ENCODE data around the gene UNC5C. TPM values are rescaled to one million over a fixed set of nuclear protein-coding genes. Genes with fewer than 3 reads are reported as not detected.

Gene UNC5C
- total and polyA plus RNA-seq, 10 donors, result 0.43 to 15.7 (median 7.8) TPM

- 66 to 83% (median 70%) methylated on average over 4 of the region's 4 CpGs for WGBS, 5 donors
- no peak for TF ChIP-seq POLR2AphosphoS5 (IDR thresholded peaks at IDR 0.05)
- no peak for TF ChIP-seq POLR2A (IDR thresholded peaks at IDR 0.05)
- TF ChIP-seq CTCF (IDR thresholded peaks at IDR 0.05 in 8 of 11, conservative IDR thresholded peaks at IDR 0.05 in 3 of 11), result no peak
- Histone ChIP-seq H3K4me1 (peaks cover 0 to 4% (median 0%) of the 10 kb centered on the region in 6 donors), H3K27ac (no peak overlapping the region), H3K9me3 (no peaks in the 10 kb centered on the region), H3K27me3 (replicated peaks in 1 of 7) (peaks cover 0 to 8% (median 0%) of the 10 kb centered on the region in 7 donors), H3K36me3 (no peaks in the 10 kb centered on the region), H3K4me3 (no peak overlapping the region)
- intact Hi-C loops (cut with DNase I; ENCODE audit: low total_unique reads), result no loop called here
- no peak for DNase-seq
Observed at GRCh38 chr4:95556207-95556859, 7.6 kb upstream of the UNC5C start.

GRCh38 chr4:95552942-95553550, 4.3 kb upstream of the UNC5C start:
- H3K27ac ChIP-seq, result no peak overlapping the region
- intact Hi-C loops (cut with DNase I; ENCODE audit: low total_unique reads), result no loop called here
- WGBS, 5 donors, result 45 to 73% (median 48%) methylated on average over 4 of the region's 4 CpGs
- TF ChIP-seq CTCF (IDR thresholded peaks at IDR 0.05 in 8 of 11, conservative IDR thresholded peaks at IDR 0.05 in 3 of 11) (no peak), POLR2A (IDR thresholded peaks at IDR 0.05) (no peak), POLR2AphosphoS5 (IDR thresholded peaks at IDR 0.05) (no peak)
- H3K4me3 ChIP-seq, result no peak overlapping the region
- no peaks in the 10 kb centered on the region for H3K36me3 ChIP-seq
- H3K9me3 ChIP-seq, result no peaks in the 10 kb centered on the region
- H3K27me3 ChIP-seq (replicated peaks in 1 of 7), result peaks cover 0 to 37% (median 10%) of the 10 kb centered on the region in 7 donors
- no peak for DNase-seq
- H3K4me1 ChIP-seq, result peaks cover 0 to 34% (median 17%) of the 10 kb centered on the region in 6 donors

- no peak overlapping the region for H3K4me3 ChIP-seq
- H3K36me3 ChIP-seq, result no peaks in the 10 kb centered on the region
- peak overlapping the region in 4 of 8 donors; percentile 3 to 89 (median 56) for H3K27ac ChIP-seq
- intact Hi-C loops (cut with DNase I; ENCODE audit: low total_unique reads), result no loop called here
- peaks cover 0 to 51% (median 14%) of the 10 kb centered on the region in 7 donors for H3K27me3 ChIP-seq (replicated peaks in 1 of 7)
- no peak for TF ChIP-seq POLR2AphosphoS5 (IDR thresholded peaks at IDR 0.05)
- no peak for TF ChIP-seq CTCF (IDR thresholded peaks at IDR 0.05 in 8 of 11, conservative IDR thresholded peaks at IDR 0.05 in 3 of 11)
- no peak for TF ChIP-seq POLR2A (IDR thresholded peaks at IDR 0.05)
- no peaks in the 10 kb centered on the region for H3K9me3 ChIP-seq
- DNase-seq, result no peak
- peaks cover 0 to 43% (median 19%) of the 10 kb centered on the region in 6 donors for H3K4me1 ChIP-seq
- WGBS, 5 donors, result 25 to 50% (median 33%) methylated on average over 2 of the region's 2 CpGs
Observed at GRCh38 chr4:95551653-95552052, 2.9 kb upstream of the UNC5C start.

Data from spleen (tissue), 11 donors.